IMR-90 (cell line): Measurements from ENCODE around the gene IL12A. TPM values are rescaled to one million over a fixed set of nuclear protein-coding genes. Genes with fewer than 3 reads are reported as not detected.

Experiments
- ATAC-seq: fragments of 200-7000 bp; cut with Tn5 transposase; 2 replicates; pipeline ENCODE4 v1.9.1; 2020; ENCODE audit warnings: low read depth, mild to moderate bottlenecking, moderate library complexity
- BruUV-seq: library from RNA; stranded (reverse); fragments of 400-500 nt; replicated peaks from 2 replicates; lab custom pipeline; 2021; lab: Mats Ljungman, UMichigan
- CTCF ChIA-PET: fragments of 300-600 bp; formaldehyde crosslinking; extraction: SDS; loops from one replicate; lab custom pipeline; 2021; ENCODE audit warnings: antibody characterized with exemption; lab: Yijun Ruan, JAX
- POLR2A ChIA-PET: fragments of 300-600 bp; sonication (Branson Sonifier 250); formaldehyde crosslinking; loops from one replicate; lab custom pipeline; 2022; ENCODE audit warnings: antibody characterized with exemption; ENCODE audit not compliant: unreplicated experiment; lab: Charles Lee
- DNase-seq: peaks from one replicate; pipeline ENCODE4 v3.0.0; 2013
- H2AFZ ChIP-seq: replicated peaks from 2 replicates; pipeline ENCODE3; 2013; ENCODE audit warnings: low read length, mild to moderate bottlenecking; ENCODE audit not compliant: poor library complexity
- H2AK5ac ChIP-seq: 2 replicates; pipeline ENCODE4 v1.6.1; 2013; ENCODE audit warnings: low read depth, low read length, inconsistent platforms
- H2AK9ac ChIP-seq: replicated peaks from 2 replicates; pipeline ENCODE3; 2013; ENCODE audit warnings: mild to moderate bottlenecking, low read depth, low read length, moderate library complexity; ENCODE audit not compliant: poor library complexity
- H2BK120ac ChIP-seq: 2 replicates; pipeline ENCODE4 v1.6.1; 2013; ENCODE audit warnings: low read depth, low read length, inconsistent platforms
- H2BK15ac ChIP-seq: 3 replicates; pipeline ENCODE4 v1.6.1; 2013; ENCODE audit warnings: low read depth, low read length, inconsistent platforms
- H2BK20ac ChIP-seq: 2 replicates; pipeline ENCODE4 v1.6.1; 2013; ENCODE audit warnings: low read depth, mild to moderate bottlenecking, inconsistent platforms, low read length, moderate library complexity
- H2BK5ac ChIP-seq: 2 replicates; pipeline ENCODE4 v1.6.1; 2013; ENCODE audit warnings: mild to moderate bottlenecking, low read depth, low read length, inconsistent platforms; ENCODE audit not compliant: poor library complexity, severe bottlenecking
- H3K14ac ChIP-seq: replicated peaks from 2 replicates; pipeline ENCODE4 v1.6.1; 2013; ENCODE audit warnings: low read depth, low read length, inconsistent platforms
- H3K18ac ChIP-seq: 2 replicates; pipeline ENCODE4 v1.6.1; 2013; ENCODE audit warnings: low read depth, low read length, control low read depth
- H3K23ac ChIP-seq: 2 replicates; pipeline ENCODE4 v1.6.1; 2013; ENCODE audit warnings: low read depth, low read length, inconsistent platforms
- H3K27ac ChIP-seq: 2 replicates; pipeline ENCODE4 v1.5.1; 2013; ENCODE audit warnings: mild to moderate bottlenecking, control low read depth, low read length; ENCODE audit not compliant: insufficient read depth
- H3K27me3 ChIP-seq: 2 replicates; pipeline ENCODE4 v1.6.1; 2013; ENCODE audit warnings: low read length; ENCODE audit not compliant: control insufficient read depth, insufficient read depth
- H3K36me3 ChIP-seq: 2 replicates; pipeline ENCODE4 v1.6.1; 2013; ENCODE audit warnings: low read length, mixed read lengths; ENCODE audit not compliant: control insufficient read depth, insufficient read depth
- H3K4ac ChIP-seq: 2 replicates; pipeline ENCODE4 v1.6.1; 2013; ENCODE audit warnings: low read depth, low read length, inconsistent platforms
- H3K4me1 ChIP-seq: 2 replicates; pipeline ENCODE4 v1.6.1; 2013; ENCODE audit warnings: low read length, mixed read lengths; ENCODE audit not compliant: control insufficient read depth, insufficient read depth
- H3K4me2 ChIP-seq: 2 replicates; pipeline ENCODE4 v1.6.1; 2013; ENCODE audit warnings: low read depth, mild to moderate bottlenecking, control low read depth, low read length, moderate library complexity
- H3K4me3 ChIP-seq: 2 replicates; pipeline ENCODE4 v1.5.1; 2013; ENCODE audit warnings: low read depth, mild to moderate bottlenecking, control low read depth, low read length, moderate library complexity; ENCODE audit not compliant: insufficient read depth
- H3K56ac ChIP-seq: 2 replicates; pipeline ENCODE4 v1.6.1; 2013; ENCODE audit warnings: low read length, inconsistent platforms; ENCODE audit not compliant: insufficient read depth; ENCODE audit errors: extremely low read depth
- H3K79me1 ChIP-seq, 2 experiments: 2 replicates each; pipeline ENCODE4 v1.6.1; 2013; ENCODE audit warnings: low read length in 2 of 2, inconsistent platforms in 1 of 2, low read depth in 1 of 2
- H3K9ac ChIP-seq: 2 replicates; pipeline ENCODE4 v1.6.1; 2013; ENCODE audit warnings: low read depth, low read length, control low read depth
- H3K9me1 ChIP-seq: 2 replicates; pipeline ENCODE4 v1.6.1; 2013; ENCODE audit warnings: low read length, inconsistent platforms; ENCODE audit not compliant: insufficient read depth
- H3K9me3 ChIP-seq: 2 replicates; pipeline ENCODE4 v1.6.1; 2013; ENCODE audit warnings: low read length; ENCODE audit not compliant: control insufficient read depth, insufficient read depth
- H4K20me1 ChIP-seq: 2 replicates; pipeline ENCODE4 v1.6.1; 2013; ENCODE audit warnings: low read length, inconsistent platforms; ENCODE audit not compliant: insufficient read depth
- H4K5ac ChIP-seq: 2 replicates; pipeline ENCODE4 v1.6.1; 2013; ENCODE audit warnings: mild to moderate bottlenecking, low read depth, low read length, control low read depth
- H4K8ac ChIP-seq, 2 experiments: 2 replicates each; pipeline ENCODE4 v1.6.1; 2013; ENCODE audit warnings: low read depth in 2 of 2, low read length in 2 of 2, control low read depth in 1 of 2, inconsistent platforms in 1 of 2
- H4K91ac ChIP-seq: 2 replicates; pipeline ENCODE4 v1.6.1; 2013; ENCODE audit warnings: low read depth, low read length, inconsistent platforms; ENCODE audit not compliant: insufficient read depth
- CEBPB ChIP-seq: IDR thresholded peaks from 2 replicates; pipeline ENCODE4 v1.6.1; 2012; ENCODE audit warnings: low read depth, low read length, improper control_type of control experiment
- CHD1 ChIP-seq: IDR thresholded peaks from 2 replicates; pipeline ENCODE4 v1.6.1; 2012; ENCODE audit warnings: low read depth, low read length, improper control_type of control experiment
- FOS ChIP-seq: fragments of 150-350 bp; IDR thresholded peaks from 2 replicates; pipeline ENCODE4 v1.6.1; 2016; ENCODE audit warnings: low read depth, low read length
- MXI1 ChIP-seq: IDR thresholded peaks from 2 replicates; pipeline ENCODE4 v1.6.1; 2012; ENCODE audit warnings: low read depth, mild to moderate bottlenecking, low read length, moderate library complexity, borderline replicate concordance
- NFE2L2 ChIP-seq: fragments of 150-350 bp; IDR thresholded peaks from 2 replicates; pipeline ENCODE4 v1.6.1; 2016; ENCODE audit warnings: low read depth, mild to moderate bottlenecking, low read length
- POLR2A ChIP-seq: IDR thresholded peaks from 2 replicates; pipeline ENCODE4 v1.6.1; 2012; ENCODE audit warnings: mild to moderate bottlenecking, low read depth, low read length
- RAD21 ChIP-seq: IDR thresholded peaks from 2 replicates; pipeline ENCODE4 v1.6.1; 2012; ENCODE audit warnings: low read length, improper control_type of control experiment
- RCOR1 ChIP-seq: IDR thresholded peaks from 2 replicates; pipeline ENCODE4 v1.6.1; 2012; ENCODE audit warnings: mild to moderate bottlenecking, low read length, improper control_type of control experiment; ENCODE audit not compliant: insufficient replicate concordance
- RFX5 ChIP-seq: IDR thresholded peaks from 2 replicates; pipeline ENCODE4 v1.8.0; 2012; ENCODE audit warnings: low read depth, mild to moderate bottlenecking, low read length, moderate library complexity
- WGBS, 2 experiments: methylation state at CpG; one replicate each; pipeline versions ENCODE4 v1.1.5 to v1.1.7; 2013; ENCODE audit warnings: missing lambda C conversion rate in 2 of 2; ENCODE audit not compliant: insufficient read length in 1 of 2; ENCODE audit errors: extremely low coverage in 2 of 2; 5-methylcytosine and 5-hydroxymethylcytosine counted together
- dilution Hi-C: fragments of 300-500 bp; cut with HindIII; formaldehyde crosslinking; loops from one replicate; pipeline ENCODE4 v1.14.3; 2018; ENCODE audit warnings: low sequenced_read_pairs; ENCODE audit not compliant: unreplicated experiment
- in situ Hi-C: fragments of 300-500 bp; cut with MboI; formaldehyde crosslinking; loops from 3 replicates; pipeline ENCODE4 v1.14.3; 2019; ENCODE audit warnings: low sequenced_read_pairs, inconsistent platforms, mixed read lengths
- intact Hi-C: fragments of 100-400 bp; cut with micrococcal nuclease; formaldehyde crosslinking; loops from 2 replicates; pipeline ENCODE4 v1.10.0; 2022
- polyA plus RNA-seq, 3 experiments: library from polyadenylated mRNA; depleted of rRNA; stranded (reverse); fragments of >200 nt; gene quantifications; 2 replicates each; pipeline ENCODE4 v1.2.3, GENCODE V29; 2012; ENCODE audit warnings: low replicate concordance in 1 of 3
- total RNA-seq: library from RNA; depleted of rRNA; stranded (reverse); fragments of >200 nt; gene quantifications from 2 replicates; pipeline ENCODE4 v1.2.3, GENCODE V29; 2012
- TF ChIP-seq, protein P1 (sequence below): fragments of 150-350 bp; IDR thresholded peaks from 2 replicates; pipeline ENCODE4 v1.6.1; 2016; ENCODE audit warnings: low read depth, mild to moderate bottlenecking, low read length, moderate library complexity, borderline replicate concordance
- TF ChIP-seq, protein P2 (sequence below): conservative IDR thresholded peaks from 2 replicates; pipeline ENCODE4 v1.5.1; 2012; ENCODE audit warnings: mild to moderate bottlenecking, low read depth, low read length, improper control_type of control experiment

Gene IL12A
- total and polyA plus RNA-seq, 2 of the 4 experiments (the other 2 are of a cell fraction): 0.90 to 2.9 TPM

DNA sequence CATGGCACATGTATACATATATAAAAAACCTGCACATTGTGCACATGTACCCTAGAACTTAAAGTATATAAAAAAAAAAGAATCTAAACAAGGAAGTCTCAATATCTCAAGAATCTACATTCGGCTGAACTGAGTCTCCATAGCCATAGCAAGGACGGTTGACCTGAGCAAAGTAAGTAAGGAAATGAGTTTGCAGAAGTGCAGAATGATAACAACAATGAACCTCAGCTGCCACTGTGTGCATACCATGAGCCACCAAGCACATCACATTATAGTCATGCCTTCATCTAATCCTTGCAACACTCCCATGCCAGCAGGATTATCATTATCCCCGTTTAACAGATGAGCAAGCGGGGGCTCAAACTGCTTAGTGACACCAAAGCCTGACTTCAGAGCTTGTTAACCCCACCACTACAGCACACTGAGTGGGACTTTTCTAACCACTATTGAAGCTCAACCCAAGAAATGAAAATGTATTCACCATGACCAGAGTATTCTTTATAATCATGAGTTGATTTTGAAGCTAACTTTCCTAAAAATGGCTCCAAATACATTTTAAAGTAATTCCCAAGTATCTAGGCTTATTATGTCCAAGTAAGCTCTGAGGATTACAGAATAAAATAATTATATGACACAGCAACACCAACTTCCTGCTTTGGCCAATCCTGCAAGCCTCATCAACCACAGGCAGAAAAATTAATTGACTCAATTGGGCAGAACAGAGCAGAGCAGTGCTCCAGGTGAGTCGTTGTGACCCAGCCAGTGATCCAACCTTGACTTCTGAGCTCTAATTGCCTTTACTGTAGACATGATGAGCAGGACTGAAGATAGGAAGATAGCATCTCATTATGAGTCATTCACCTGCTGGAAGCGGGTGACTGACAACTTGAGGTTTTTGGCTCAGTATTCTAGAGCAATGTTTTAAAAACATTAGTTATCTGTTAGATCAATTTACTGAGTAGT is 47.3 kb upstream of the IL12A start (continued):
- TF ChIP-seq, protein P1, sequence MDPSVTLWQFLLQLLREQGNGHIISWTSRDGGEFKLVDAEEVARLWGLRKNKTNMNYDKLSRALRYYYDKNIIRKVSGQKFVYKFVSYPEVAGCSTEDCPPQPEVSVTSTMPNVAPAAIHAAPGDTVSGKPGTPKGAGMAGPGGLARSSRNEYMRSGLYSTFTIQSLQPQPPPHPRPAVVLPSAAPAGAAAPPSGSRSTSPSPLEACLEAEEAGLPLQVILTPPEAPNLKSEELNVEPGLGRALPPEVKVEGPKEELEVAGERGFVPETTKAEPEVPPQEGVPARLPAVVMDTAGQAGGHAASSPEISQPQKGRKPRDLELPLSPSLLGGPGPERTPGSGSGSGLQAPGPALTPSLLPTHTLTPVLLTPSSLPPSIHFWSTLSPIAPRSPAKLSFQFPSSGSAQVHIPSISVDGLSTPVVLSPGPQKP: no peak

DNA sequence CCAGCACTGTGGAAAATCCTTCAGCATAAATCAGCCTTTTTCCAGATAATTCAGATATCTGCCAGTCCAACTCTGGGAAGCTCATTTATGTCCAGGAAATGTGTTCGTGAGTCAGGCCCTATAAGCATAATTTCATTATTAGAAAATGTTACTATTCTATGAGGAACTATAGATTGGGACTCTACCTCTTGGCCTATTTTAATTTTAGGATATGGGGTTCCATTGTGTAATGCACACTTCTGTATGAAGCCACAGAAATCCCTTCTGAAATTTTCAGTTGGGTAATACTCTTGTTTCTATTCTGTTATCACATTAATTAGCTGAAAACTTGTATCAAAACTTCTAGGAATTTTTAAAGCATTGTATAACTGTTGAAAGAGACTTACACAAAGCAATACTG is 43.9 kb upstream of the IL12A start:
- no peak overlapping the region for H2BK120ac ChIP-seq
- H3K27ac ChIP-seq: no peak overlapping the region
- CTCF ChIA-PET: interaction anchor here (0.6 to 1.2 kb wide), 2 partner anchors 60 to 116 kb away, joined by 3 to 4 read pairs; no protein-coding TSS in a partner anchor
- dilution Hi-C loops (no loop called here), in situ Hi-C loops (no loop called here), intact Hi-C loops (no loop called here)
- no peak overlapping the region for H2BK20ac ChIP-seq
- H3K4me3 ChIP-seq: no peak overlapping the region
- no peak overlapping the region for H3K23ac ChIP-seq
- H3K56ac ChIP-seq: no peak overlapping the region
- BruUV-seq: no TSS peak
- H4K91ac ChIP-seq: no peak overlapping the region
- no peaks in the 10 kb centered on the region for H3K9me3 ChIP-seq
- H2AFZ ChIP-seq: no peak overlapping the region
- H3K4me2 ChIP-seq: no peak overlapping the region
- ATAC-seq: no peak
- H2AK9ac ChIP-seq: no peak overlapping the region
- peak overlapping the region; percentile 25; the same call in 1 of the 2 replicates for H3K4ac ChIP-seq
- 0 out of 2 replicates have a peak overlapping the region, but pooled peaks have one; percentile 6 for H3K18ac ChIP-seq
- H4K20me1 ChIP-seq: no peaks in the 10 kb centered on the region
- H4K8ac ChIP-seq: no peak overlapping the region
- DNase-seq: no peak
- H3K9ac ChIP-seq: no peak overlapping the region
- H3K27me3 ChIP-seq: no peaks in the 10 kb centered on the region
- H2BK15ac ChIP-seq: peak overlapping the region; percentile 46; the same call in 1 of the 3 replicates
- no peaks in the 10 kb centered on the region for H3K79me1 ChIP-seq
- H3K14ac ChIP-seq: no peak overlapping the region
- H4K5ac ChIP-seq: no peak overlapping the region
- no peak overlapping the region for H2AK5ac ChIP-seq
- no peak overlapping the region for H2BK5ac ChIP-seq
- no peaks in the 10 kb centered on the region for H3K36me3 ChIP-seq
- peaks cover 13% of the 10 kb centered on the region for H3K4me1 ChIP-seq
- WGBS, 2 experiments: no CpG with 5 or more reads among the region's 1 CpG
- no peaks in the 10 kb centered on the region; the same call in 1 of the 2 replicates for H3K9me1 ChIP-seq
- POLR2A ChIA-PET: no interaction called here
- TF ChIP-seq MXI1: no peak
- no peak for TF ChIP-seq POLR2A
- no peak for TF ChIP-seq CHD1
- TF ChIP-seq RFX5: no peak
- TF ChIP-seq CEBPB: no peak
- TF ChIP-seq RAD21: no peak
- TF ChIP-seq, protein P1: no peak
- TF ChIP-seq, protein P2, sequence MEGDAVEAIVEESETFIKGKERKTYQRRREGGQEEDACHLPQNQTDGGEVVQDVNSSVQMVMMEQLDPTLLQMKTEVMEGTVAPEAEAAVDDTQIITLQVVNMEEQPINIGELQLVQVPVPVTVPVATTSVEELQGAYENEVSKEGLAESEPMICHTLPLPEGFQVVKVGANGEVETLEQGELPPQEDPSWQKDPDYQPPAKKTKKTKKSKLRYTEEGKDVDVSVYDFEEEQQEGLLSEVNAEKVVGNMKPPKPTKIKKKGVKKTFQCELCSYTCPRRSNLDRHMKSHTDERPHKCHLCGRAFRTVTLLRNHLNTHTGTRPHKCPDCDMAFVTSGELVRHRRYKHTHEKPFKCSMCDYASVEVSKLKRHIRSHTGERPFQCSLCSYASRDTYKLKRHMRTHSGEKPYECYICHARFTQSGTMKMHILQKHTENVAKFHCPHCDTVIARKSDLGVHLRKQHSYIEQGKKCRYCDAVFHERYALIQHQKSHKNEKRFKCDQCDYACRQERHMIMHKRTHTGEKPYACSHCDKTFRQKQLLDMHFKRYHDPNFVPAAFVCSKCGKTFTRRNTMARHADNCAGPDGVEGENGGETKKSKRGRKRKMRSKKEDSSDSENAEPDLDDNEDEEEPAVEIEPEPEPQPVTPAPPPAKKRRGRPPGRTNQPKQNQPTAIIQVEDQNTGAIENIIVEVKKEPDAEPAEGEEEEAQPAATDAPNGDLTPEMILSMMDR: no peak
- no peak for TF ChIP-seq FOS
- no peak for TF ChIP-seq NFE2L2
- TF ChIP-seq RCOR1: no peak
